Peyer's patch (tissue), 4 donors: ENCODE results near the gene POGK. TPM values are rescaled to one million over a fixed set of nuclear protein-coding genes. Genes with fewer than 3 reads are reported as not detected.

Experiments used
- DNase-seq, 3 donors: peaks; one replicate each; pipeline ENCODE4 v3.0.0-alpha.2; 2017 to 2019
- H3K27ac ChIP-seq, 4 donors: fragments of 200-600 bp; sonication (generic); one replicate each; pipeline ENCODE4 v1.5.1; 2016 to 2019
- H3K27me3 ChIP-seq, 2 donors: fragments of 200-600 bp; sonication (generic); one replicate each; pipeline ENCODE4 v1.5.1; 2019
- H3K36me3 ChIP-seq, 3 donors: fragments of 200-600 bp; sonication (generic); one replicate each; pipeline ENCODE4 v1.5.1; 2016 to 2019
- H3K4me1 ChIP-seq, 4 donors: fragments of 200-600 bp; sonication (generic); one replicate each; pipeline ENCODE4 v1.5.1; 2016 to 2019
- H3K4me3 ChIP-seq, 4 donors: fragments of 200-600 bp; sonication (generic); 1 replicate in 3 of 4; 2 replicates in 1 of 4; pipeline ENCODE4 v1.5.1; 2016 to 2019; ENCODE audit warnings: mild to moderate bottlenecking in 1 of 4
- H3K9me3 ChIP-seq, 4 donors: fragments of 200-600 bp; sonication (generic); one replicate each; pipeline ENCODE4 v1.5.1; 2016 to 2019; ENCODE audit warnings: mild to moderate bottlenecking in 1 of 4
- POLR2A ChIP-seq, 2 donors: fragments of 450-650 bp; IDR thresholded peaks; one replicate each; pipeline ENCODE4 v1.5.1; 2017; ENCODE audit warnings: antibody characterized with exemption in 2 of 2, mild to moderate bottlenecking in 2 of 2, moderate library complexity in 2 of 2
- total RNA-seq, 4 donors: library from RNA; depleted of rRNA; stranded (reverse); fragments of >200 nt; gene quantifications; one replicate each; pipeline ENCODE4 v1.1.0, GENCODE V29; 2016
- TF ChIP-seq, protein P1 (sequence below), 6 experiments: fragments of 450-650 bp in 4 of 6; fragments of 200-600 bp in 2 of 6; sonication (generic) in 1 of 6; IDR thresholded peaks; one replicate each; pipeline ENCODE4 v1.5.1; 2017 to 2019; ENCODE audit warnings: antibody characterized with exemption in 6 of 6, mild to moderate bottlenecking in 3 of 6, moderate library complexity in 1 of 6

The POGK gene
- total RNA-seq, 4 donors from 2014 or later, result 14.7 to 40.4 (median 25.0) TPM

DNA sequence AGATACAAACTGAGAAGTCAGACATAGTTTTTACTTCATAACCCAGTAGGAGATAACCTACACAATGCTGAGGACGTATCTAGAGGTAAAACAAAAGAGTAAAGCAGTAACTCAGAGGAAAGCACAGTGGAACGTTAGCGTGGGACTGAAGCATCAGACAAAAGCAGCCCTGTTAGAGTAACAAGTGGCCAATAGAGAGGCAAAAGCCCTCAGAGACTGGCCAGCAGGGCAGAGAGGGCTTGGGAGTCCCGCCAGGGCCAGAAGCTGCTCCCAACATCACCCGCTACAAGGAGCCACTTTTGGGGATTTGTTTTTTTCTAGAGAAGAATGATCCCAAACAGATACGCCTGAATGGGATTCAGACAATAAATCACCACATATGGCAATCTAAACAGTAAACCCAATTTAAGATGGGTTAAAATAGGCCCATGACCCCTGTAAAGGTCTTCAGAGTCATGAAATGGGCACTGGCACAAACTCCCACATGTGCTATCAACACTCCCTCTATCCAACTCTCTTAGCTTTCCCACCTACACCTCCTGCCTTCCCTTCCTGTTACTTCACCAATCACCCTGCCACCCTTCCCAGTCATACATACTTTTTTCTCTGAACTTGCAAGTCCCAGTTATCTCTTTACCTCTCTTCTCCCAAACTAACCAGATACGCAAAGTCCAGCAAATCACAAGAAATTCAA, 19.6 kb downstream of the POGK start:
- no peak overlapping the region for H3K4me3 ChIP-seq
- TF ChIP-seq, protein P1, sequence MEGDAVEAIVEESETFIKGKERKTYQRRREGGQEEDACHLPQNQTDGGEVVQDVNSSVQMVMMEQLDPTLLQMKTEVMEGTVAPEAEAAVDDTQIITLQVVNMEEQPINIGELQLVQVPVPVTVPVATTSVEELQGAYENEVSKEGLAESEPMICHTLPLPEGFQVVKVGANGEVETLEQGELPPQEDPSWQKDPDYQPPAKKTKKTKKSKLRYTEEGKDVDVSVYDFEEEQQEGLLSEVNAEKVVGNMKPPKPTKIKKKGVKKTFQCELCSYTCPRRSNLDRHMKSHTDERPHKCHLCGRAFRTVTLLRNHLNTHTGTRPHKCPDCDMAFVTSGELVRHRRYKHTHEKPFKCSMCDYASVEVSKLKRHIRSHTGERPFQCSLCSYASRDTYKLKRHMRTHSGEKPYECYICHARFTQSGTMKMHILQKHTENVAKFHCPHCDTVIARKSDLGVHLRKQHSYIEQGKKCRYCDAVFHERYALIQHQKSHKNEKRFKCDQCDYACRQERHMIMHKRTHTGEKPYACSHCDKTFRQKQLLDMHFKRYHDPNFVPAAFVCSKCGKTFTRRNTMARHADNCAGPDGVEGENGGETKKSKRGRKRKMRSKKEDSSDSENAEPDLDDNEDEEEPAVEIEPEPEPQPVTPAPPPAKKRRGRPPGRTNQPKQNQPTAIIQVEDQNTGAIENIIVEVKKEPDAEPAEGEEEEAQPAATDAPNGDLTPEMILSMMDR (IDR thresholded peaks at IDR 0.05), result no peak
- TF ChIP-seq POLR2A (IDR thresholded peaks at IDR 0.05), result no peak
- H3K36me3 ChIP-seq, result peaks cover 0 to 93% (median 0%) of the 10 kb centered on the region in 3 donors
- no peak overlapping the region for H3K27ac ChIP-seq
- no peaks in the 10 kb centered on the region for H3K27me3 ChIP-seq
- no peak for DNase-seq
- H3K9me3 ChIP-seq, result no peaks in the 10 kb centered on the region
- H3K4me1 ChIP-seq, result no peaks in the 10 kb centered on the region

DNA sequence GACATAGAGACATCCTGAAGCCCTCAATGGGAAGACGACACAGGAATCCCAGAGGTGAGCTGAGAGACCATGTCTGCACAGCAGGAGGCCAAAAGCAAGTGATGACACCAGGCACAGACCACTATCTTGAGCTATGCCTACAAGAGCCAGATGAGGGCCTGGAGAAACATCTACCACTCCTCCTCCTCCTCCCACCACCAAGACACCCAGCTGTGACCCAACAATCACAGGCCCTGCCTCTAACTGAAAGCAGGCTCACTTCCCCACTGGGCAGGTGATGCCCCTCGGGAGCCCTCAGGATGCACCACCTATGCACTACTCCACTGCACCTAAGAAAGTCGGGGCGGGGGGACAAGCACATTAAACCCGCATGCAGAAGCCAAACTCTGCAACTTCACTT, 20.3 kb downstream of the POGK start:
- Histone ChIP-seq H3K27me3 (no peaks in the 10 kb centered on the region), H3K4me3 (no peak overlapping the region), H3K4me1 (no peaks in the 10 kb centered on the region), H3K36me3 (peaks cover 0 to 96% (median 0%) of the 10 kb centered on the region in 3 donors), H3K27ac (no peak overlapping the region), H3K9me3 (no peaks in the 10 kb centered on the region)
- no peak for DNase-seq
- no peak for TF ChIP-seq POLR2A (IDR thresholded peaks at IDR 0.05)
- TF ChIP-seq, protein P1 (IDR thresholded peaks at IDR 0.05), result no peak

DNA sequence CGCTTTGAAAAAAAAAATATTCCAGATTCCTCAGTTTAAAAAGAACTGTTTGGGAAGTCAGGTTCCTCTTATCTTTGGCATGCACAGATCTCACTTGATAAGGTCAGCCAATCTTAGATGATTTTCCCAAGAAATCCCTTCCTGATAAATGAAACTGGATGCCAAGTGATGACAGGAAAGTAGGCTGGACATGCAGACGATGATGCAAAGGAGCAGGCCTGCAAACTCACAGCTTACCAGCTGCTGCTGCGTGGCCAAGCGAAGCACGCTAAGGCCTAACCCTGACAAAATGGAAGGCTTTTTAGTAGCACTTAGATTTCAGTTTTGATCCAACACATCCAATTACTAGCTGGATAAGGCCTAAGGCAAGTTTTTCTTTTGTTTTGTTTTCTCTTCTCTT, 26.7 kb downstream of the POGK start:
- Histone ChIP-seq H3K27ac (no peak overlapping the region), H3K4me1 (no peaks in the 10 kb centered on the region), H3K9me3 (no peaks in the 10 kb centered on the region), H3K36me3 (peaks cover 0 to 68% (median 0%) of the 10 kb centered on the region in 3 donors), H3K27me3 (no peaks in the 10 kb centered on the region), H3K4me3 (no peak overlapping the region)
- TF ChIP-seq, protein P1 (IDR thresholded peaks at IDR 0.05), result no peak
- no peak for TF ChIP-seq POLR2A (IDR thresholded peaks at IDR 0.05)
- no peak for DNase-seq

DNA sequence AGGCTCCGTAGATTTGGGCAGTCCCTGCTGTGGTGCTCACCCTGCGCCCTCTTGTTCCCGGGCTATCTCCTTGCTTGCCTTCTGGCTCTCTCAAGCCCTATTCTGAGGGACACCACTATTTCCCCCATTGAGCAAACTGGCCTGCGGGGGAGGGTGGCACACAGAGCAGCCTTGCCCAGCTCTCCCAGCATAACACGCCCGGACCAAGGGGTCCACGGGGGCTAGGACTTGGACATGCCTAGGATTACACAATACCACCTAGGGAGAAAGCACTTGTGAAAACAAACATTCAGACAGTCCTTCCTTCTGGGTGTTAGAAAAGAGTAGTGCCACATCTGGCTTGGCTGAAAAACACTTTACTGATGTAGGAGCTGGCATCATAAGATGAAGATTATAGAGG, 29.4 kb downstream of the POGK start:
- no peak for TF ChIP-seq POLR2A (IDR thresholded peaks at IDR 0.05)
- TF ChIP-seq, protein P1 (IDR thresholded peaks at IDR 0.05), result no peak
- Histone ChIP-seq H3K27ac (no peak overlapping the region), H3K36me3 (peaks cover 0 to 41% (median 0%) of the 10 kb centered on the region in 3 donors), H3K27me3 (no peaks in the 10 kb centered on the region), H3K4me1 (peaks cover 0 to 2% (median 0%) of the 10 kb centered on the region in 4 donors), H3K9me3 (no peaks in the 10 kb centered on the region), H3K4me3 (no peak overlapping the region)
- DNase-seq, result no peak

DNA sequence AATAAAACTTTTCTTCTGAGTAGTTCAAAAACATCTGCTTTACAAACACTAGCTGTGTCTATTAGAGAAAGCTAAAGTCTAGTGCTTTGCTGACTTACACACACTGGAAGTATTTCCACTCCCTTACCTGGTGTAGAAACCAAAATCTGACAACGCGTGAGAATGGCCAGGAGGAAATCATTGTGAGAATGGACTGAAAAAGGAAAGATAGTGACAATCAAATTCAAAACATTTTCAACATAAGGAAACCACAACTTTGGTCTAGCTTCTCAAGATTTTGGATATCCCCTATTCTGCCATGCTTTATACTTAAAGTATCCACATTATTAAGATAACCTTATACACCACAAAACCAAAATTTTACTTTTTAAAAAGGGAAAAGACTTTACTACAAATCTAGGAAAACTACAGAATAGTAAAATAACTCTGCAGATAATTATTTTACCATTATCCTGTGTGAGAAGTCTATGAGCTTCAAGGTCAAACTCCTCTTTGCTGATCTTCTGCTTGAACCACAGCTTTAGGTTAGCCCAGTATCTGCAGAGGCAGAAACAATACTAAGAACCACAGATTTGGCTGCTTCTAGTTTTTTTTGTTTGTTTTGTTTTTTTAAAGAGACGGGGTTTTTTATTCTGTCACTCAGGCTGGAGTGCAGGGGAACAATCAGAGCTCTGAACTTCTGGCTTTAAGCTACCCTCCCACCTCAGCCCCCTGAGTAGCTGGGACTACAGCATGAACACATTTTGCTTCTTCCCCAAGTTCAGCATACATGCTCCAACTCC, 30.2 kb downstream of the POGK start:
- Histone ChIP-seq H3K4me1 (peaks cover 0 to 11% (median 0%) of the 10 kb centered on the region in 4 donors), H3K9me3 (no peaks in the 10 kb centered on the region), H3K36me3 (peaks cover 0 to 32% (median 0%) of the 10 kb centered on the region in 3 donors), H3K27ac (no peak overlapping the region), H3K27me3 (no peaks in the 10 kb centered on the region), H3K4me3 (no peak overlapping the region)
- DNase-seq, result no peak
- no peak for TF ChIP-seq POLR2A (IDR thresholded peaks at IDR 0.05)
- TF ChIP-seq, protein P1 (IDR thresholded peaks at IDR 0.05), result no peak
